Mesothelial cell of epicardium (in vitro differentiated cells): ENCODE results near the gene C5orf46. TPM values are rescaled to one million over a fixed set of nuclear protein-coding genes. Genes with fewer than 3 reads are reported as not detected.
A peak's percentile ranks its signal among the peaks of the same experiment; 100 is the strongest.

ENCODE experiments used
- DNase-seq, 2 experiments: peaks; one replicate each; pipeline ENCODE4 v3.0.0; 2021; ENCODE audit warnings: low spot score in 2 of 2; ENCODE audit not compliant: unreplicated experiment in 2 of 2
- H3K27ac Mint-ChIP-seq: 2 replicates; pipeline ENCODE4 v1.8.0; 2021; ENCODE audit warnings: mixed read lengths
- H3K27me3 Mint-ChIP-seq: 2 replicates; pipeline ENCODE4 v1.8.0; 2021; ENCODE audit warnings: low read depth, mixed read lengths
- H3K36me3 Mint-ChIP-seq: 2 replicates; pipeline ENCODE4 v1.8.0; 2021; ENCODE audit warnings: mixed read lengths
- H3K4me1 Mint-ChIP-seq: 2 replicates; pipeline ENCODE4 v1.8.0; 2021; ENCODE audit warnings: mixed read lengths
- H3K4me3 Mint-ChIP-seq: 2 replicates; pipeline ENCODE4 v1.8.0; 2021; ENCODE audit warnings: mild to moderate bottlenecking, moderate library complexity, mixed read lengths
- H3K9me3 Mint-ChIP-seq: 2 replicates; pipeline ENCODE4 v1.8.0; 2021; ENCODE audit warnings: mixed read lengths
- CTCF ChIP-seq: fragments of 200-600 bp; sonication (generic); IDR thresholded peaks from one replicate; pipeline ENCODE4 v1.5.0; 2021; ENCODE audit warnings: antibody characterized with exemption; ENCODE audit not compliant: unreplicated experiment
- total RNA-seq: library from RNA; stranded (reverse); gene quantifications from 3 replicates; pipeline ENCODE4 v1.2.1, GENCODE V29; 2021

The C5orf46 gene
- total RNA-seq, 1 donor from 2014 or later: 0.42 TPM

GRCh38 chr5:147852365-147852764, 54.0 kb downstream of the C5orf46 start:
- TF ChIP-seq CTCF: no peak
- Mint-ChIP-seq H3K4me1 (peaks cover 19% of the 10 kb centered on the region), H3K36me3 (no peaks in the 10 kb centered on the region), H3K27ac (no peak overlapping the region), H3K27me3 (peaks cover 34% of the 10 kb centered on the region), H3K9me3 (no peaks in the 10 kb centered on the region), H3K4me3 (no peak overlapping the region)
- no peak for DNase-seq

GRCh38 chr5:147851578-147851977, 54.8 kb downstream of the C5orf46 start:
- Mint-ChIP-seq H3K4me3 (no peak overlapping the region), H3K9me3 (no peaks in the 10 kb centered on the region), H3K36me3 (no peaks in the 10 kb centered on the region), H3K4me1 (peaks cover 17% of the 10 kb centered on the region), H3K27me3 (peaks cover 38% of the 10 kb centered on the region), H3K27ac (no peak overlapping the region)
- no peak for DNase-seq
- no peak for TF ChIP-seq CTCF

DNA sequence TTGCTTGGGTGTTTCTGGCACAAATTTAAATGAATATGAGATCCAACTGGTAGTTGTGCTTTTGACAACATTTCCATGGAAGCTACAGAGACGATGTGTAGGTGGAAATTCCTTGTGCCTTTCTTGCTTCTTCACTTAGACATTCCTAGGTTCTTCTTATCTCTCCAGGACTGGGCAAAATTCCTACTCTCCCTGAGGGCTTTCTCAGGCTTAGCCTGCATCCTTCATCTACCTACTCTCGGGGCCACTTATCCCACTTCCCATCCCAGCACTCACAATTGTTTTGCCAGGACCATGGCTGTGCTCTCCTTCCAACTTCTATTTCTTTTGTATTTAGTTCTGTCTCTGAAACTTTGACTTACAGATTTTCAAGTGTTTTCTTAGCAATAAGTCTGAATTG, 57.1 kb downstream of the C5orf46 start:
- H3K4me3 Mint-ChIP-seq: no peak overlapping the region
- H3K27me3 Mint-ChIP-seq: peaks cover 31% of the 10 kb centered on the region
- H3K4me1 Mint-ChIP-seq: peaks cover 15% of the 10 kb centered on the region

GRCh38 chr5:147845618-147846017, 60.7 kb downstream of the C5orf46 start:
- no peak overlapping the region for H3K27ac Mint-ChIP-seq
- no peaks in the 10 kb centered on the region for H3K9me3 Mint-ChIP-seq
- H3K4me3 Mint-ChIP-seq: no peak overlapping the region
- no peaks in the 10 kb centered on the region for H3K36me3 Mint-ChIP-seq
- no peak for TF ChIP-seq CTCF
- DNase-seq: no peak
- peaks cover 30% of the 10 kb centered on the region for H3K27me3 Mint-ChIP-seq
- H3K4me1 Mint-ChIP-seq: peaks cover 18% of the 10 kb centered on the region

More for the DNA sequence above, 57.1 kb downstream of the C5orf46 start:
- no peaks in the 10 kb centered on the region for H3K9me3 Mint-ChIP-seq
- no peak for TF ChIP-seq CTCF
- no peaks in the 10 kb centered on the region for H3K36me3 Mint-ChIP-seq
- peak in 1 of 2 experiments; percentile 41 for DNase-seq
- H3K27ac Mint-ChIP-seq: peak overlapping the region; percentile 43

DNA sequence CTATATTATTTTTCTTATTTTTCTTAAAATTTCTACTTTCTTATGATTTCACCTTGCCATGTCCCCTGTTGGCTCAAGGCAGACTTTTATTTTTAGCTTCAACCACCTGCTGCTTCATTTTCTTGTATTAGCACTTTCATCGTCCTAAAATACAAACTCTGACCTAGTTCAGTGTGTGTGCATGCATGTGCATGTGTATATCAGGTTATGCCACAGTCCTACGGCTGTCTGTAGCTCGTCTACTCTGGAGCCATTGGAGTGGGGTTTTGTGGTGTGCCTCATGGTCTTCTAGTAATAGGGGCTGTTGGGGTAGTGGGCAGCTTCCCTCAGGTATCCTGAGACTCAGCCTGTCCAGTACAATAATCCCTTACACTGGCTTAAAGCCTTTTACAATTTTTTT, 61.5 kb downstream of the C5orf46 start:
- no peak for TF ChIP-seq CTCF
- DNase-seq: no peak
- Mint-ChIP-seq H3K27ac (no peak overlapping the region), H3K4me3 (no peak overlapping the region), H3K36me3 (no peaks in the 10 kb centered on the region), H3K9me3 (no peaks in the 10 kb centered on the region), H3K4me1 (peaks cover 14% of the 10 kb centered on the region), H3K27me3 (peaks cover 31% of the 10 kb centered on the region)

DNA sequence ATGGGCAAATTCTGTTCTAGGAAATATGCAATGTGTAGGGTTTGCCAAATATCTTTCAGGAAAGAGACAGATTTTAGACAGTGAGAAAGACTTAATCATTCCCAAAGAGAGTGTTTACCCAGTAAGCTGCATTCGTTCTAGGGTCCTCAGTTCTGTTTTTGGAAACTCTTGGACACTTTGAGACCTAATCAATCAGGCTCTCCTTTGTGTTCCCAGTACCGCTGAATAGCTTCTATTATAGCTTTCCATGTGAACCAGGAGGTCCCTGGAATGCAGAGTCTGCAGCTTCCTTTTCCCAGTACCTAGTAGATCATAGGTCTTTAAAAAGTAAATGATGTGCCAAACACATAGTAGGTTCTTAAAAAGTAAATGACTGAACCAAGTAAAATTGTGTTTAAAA, 63.5 kb downstream of the C5orf46 start:
- H3K4me1 Mint-ChIP-seq: peaks cover 4% of the 10 kb centered on the region
- H3K4me3 Mint-ChIP-seq: no peak overlapping the region
- H3K27me3 Mint-ChIP-seq: peaks cover 27% of the 10 kb centered on the region
- no peak overlapping the region for H3K27ac Mint-ChIP-seq
- no peaks in the 10 kb centered on the region for H3K36me3 Mint-ChIP-seq
- no peak for TF ChIP-seq CTCF
- H3K9me3 Mint-ChIP-seq: no peaks in the 10 kb centered on the region
- DNase-seq: no peak
